ENCODE results near the gene PAPPA2.

PAPPA2 gene

GRCh38 chr1:176785791-176786190, 322.8 kb downstream of the PAPPA2 start:
- Histone ChIP-seq H3K9ac (ENCODE audit: low read length) (no peak overlapping the region), H4K20me1 (ENCODE audit: insufficient read depth, low read length) (no peaks in the 10 kb centered on the region), H3K27me3 (ENCODE audit: insufficient read depth, low read length) (no peaks in the 10 kb centered on the region), H3F3A (ENCODE audit: insufficient read depth, low read length) (no peaks in the 10 kb centered on the region), H3K9me2 (ENCODE audit: low read depth, low read length) (no peaks in the 10 kb centered on the region), H3K4me3 (ENCODE audit: low read depth, low read length, poor library complexity, severe bottlenecking) (no peak overlapping the region), H3K79me2 (ENCODE audit: insufficient read depth, low read length) (no peaks in the 10 kb centered on the region), H3K4me1 (ENCODE audit: insufficient read depth, low read length, severe bottlenecking) (no peaks in the 10 kb centered on the region), H3K9me3 (ENCODE audit: low read length) (no peaks in the 10 kb centered on the region), H3K27ac (ENCODE audit: low read depth, low read length, poor library complexity, severe bottlenecking) (no peak overlapping the region), H3K4me2 (ENCODE audit: low read length) (no peak overlapping the region), H2AFZ (ENCODE audit: low read length) (no peak overlapping the region), H3K36me3 (ENCODE audit: insufficient read depth, low read length) (no peaks in the 10 kb centered on the region)
- TF ChIP-seq EZH2 (IDR thresholded peaks at IDR 0.05; ENCODE audit: borderline replicate concordance, low read length) (no peak), CTCF (IDR thresholded peaks at IDR 0.05; ENCODE audit: low read length) (no peak)

GRCh38 chr1:176786274-176786673, 323.3 kb downstream of the PAPPA2 start:
- Histone ChIP-seq H3K36me3 (ENCODE audit: insufficient read depth, low read length) (no peaks in the 10 kb centered on the region), H3K4me1 (ENCODE audit: insufficient read depth, low read length, severe bottlenecking) (no peaks in the 10 kb centered on the region), H3K9ac (ENCODE audit: low read length) (no peak overlapping the region), H3K79me2 (ENCODE audit: insufficient read depth, low read length) (no peaks in the 10 kb centered on the region), H3K27ac (ENCODE audit: low read depth, low read length, poor library complexity, severe bottlenecking) (no peak overlapping the region), H3K27me3 (ENCODE audit: insufficient read depth, low read length) (no peaks in the 10 kb centered on the region), H3K9me2 (ENCODE audit: low read depth, low read length) (no peaks in the 10 kb centered on the region), H2AFZ (ENCODE audit: low read length) (no peak overlapping the region), H3K4me3 (ENCODE audit: low read depth, low read length, poor library complexity, severe bottlenecking) (no peak overlapping the region), H3K9me3 (ENCODE audit: low read length) (no peaks in the 10 kb centered on the region), H4K20me1 (ENCODE audit: insufficient read depth, low read length) (no peaks in the 10 kb centered on the region), H3K4me2 (ENCODE audit: low read length) (no peak overlapping the region), H3F3A (ENCODE audit: insufficient read depth, low read length) (no peaks in the 10 kb centered on the region)
- TF ChIP-seq CTCF (IDR thresholded peaks at IDR 0.05; ENCODE audit: low read length) (no peak), EZH2 (IDR thresholded peaks at IDR 0.05; ENCODE audit: borderline replicate concordance, low read length) (no peak)

GRCh38 chr1:176789571-176790090, 326.7 kb downstream of the PAPPA2 start:
- Histone ChIP-seq H3K4me3 (ENCODE audit: low read depth, low read length, poor library complexity, severe bottlenecking) (no peak overlapping the region), H3K4me1 (ENCODE audit: insufficient read depth, low read length, severe bottlenecking) (no peaks in the 10 kb centered on the region)

More at GRCh38 chr1:176789571-176790090, 326.7 kb downstream of the PAPPA2 start:
- Histone ChIP-seq H3K4me2 (ENCODE audit: low read length) (no peak overlapping the region), H3K27me3 (ENCODE audit: insufficient read depth, low read length) (no peaks in the 10 kb centered on the region), H3K9me2 (ENCODE audit: low read depth, low read length) (no peaks in the 10 kb centered on the region), H3F3A (ENCODE audit: insufficient read depth, low read length) (no peaks in the 10 kb centered on the region), H3K36me3 (ENCODE audit: insufficient read depth, low read length) (no peaks in the 10 kb centered on the region), H4K20me1 (ENCODE audit: insufficient read depth, low read length) (no peaks in the 10 kb centered on the region), H3K27ac (ENCODE audit: low read depth, low read length, poor library complexity, severe bottlenecking) (no peak overlapping the region), H2AFZ (ENCODE audit: low read length) (no peak overlapping the region), H3K9me3 (ENCODE audit: low read length) (no peaks in the 10 kb centered on the region), H3K9ac (ENCODE audit: low read length) (no peak overlapping the region), H3K79me2 (ENCODE audit: insufficient read depth, low read length) (no peaks in the 10 kb centered on the region)
- TF ChIP-seq EZH2 (IDR thresholded peaks at IDR 0.05; ENCODE audit: borderline replicate concordance, low read length) = no peak
- TF ChIP-seq CTCF (IDR thresholded peaks at IDR 0.05; ENCODE audit: low read length) = no peak
